ENCODE measurements around the gene LRBA.
A peak's percentile ranks its signal among the peaks of the same experiment; 100 is the strongest.

LRBA gene

DNA sequence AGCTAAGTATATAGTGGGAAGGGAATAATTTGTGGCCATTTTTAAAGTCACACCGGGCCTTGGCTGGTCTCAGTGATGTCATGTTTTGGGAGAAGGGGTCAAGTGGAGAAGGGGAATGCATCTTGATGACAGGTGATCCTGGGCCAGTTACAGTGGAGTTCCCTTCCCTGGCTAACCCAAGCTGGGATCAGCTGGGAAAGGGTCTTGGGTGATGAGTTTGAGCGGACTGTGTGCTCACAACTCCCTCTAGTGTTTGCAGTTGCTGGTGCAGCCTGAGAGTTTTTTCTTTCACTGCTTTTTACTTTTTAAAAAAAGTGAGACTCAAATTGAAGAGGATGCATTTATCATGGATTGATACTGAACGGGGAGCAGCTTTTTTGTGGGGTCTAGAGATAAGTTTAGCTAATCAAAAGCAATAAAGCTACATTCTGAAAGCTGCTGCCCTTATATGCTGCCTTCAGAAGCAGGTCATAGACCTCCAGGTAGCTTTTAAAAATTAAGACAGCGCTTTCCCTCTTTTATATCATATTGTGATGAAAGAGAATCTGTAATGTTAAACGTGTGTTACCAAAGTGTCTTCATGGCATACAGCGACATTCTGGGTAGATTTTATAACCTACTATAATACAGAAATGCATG, 772.1 kb downstream of the LRBA start:
- DNase-seq (ENCODE audit: low spot score) = peak; percentile 71

- DNase-seq (ENCODE audit: low spot score) = no peak
Observed at GRCh38 chr4:150240011-150240410, 775.1 kb downstream of the LRBA start.

GRCh38 chr4:150238591-150238990, 776.5 kb downstream of the LRBA start:
- DNase-seq (ENCODE audit: low spot score) = no peak

DNA sequence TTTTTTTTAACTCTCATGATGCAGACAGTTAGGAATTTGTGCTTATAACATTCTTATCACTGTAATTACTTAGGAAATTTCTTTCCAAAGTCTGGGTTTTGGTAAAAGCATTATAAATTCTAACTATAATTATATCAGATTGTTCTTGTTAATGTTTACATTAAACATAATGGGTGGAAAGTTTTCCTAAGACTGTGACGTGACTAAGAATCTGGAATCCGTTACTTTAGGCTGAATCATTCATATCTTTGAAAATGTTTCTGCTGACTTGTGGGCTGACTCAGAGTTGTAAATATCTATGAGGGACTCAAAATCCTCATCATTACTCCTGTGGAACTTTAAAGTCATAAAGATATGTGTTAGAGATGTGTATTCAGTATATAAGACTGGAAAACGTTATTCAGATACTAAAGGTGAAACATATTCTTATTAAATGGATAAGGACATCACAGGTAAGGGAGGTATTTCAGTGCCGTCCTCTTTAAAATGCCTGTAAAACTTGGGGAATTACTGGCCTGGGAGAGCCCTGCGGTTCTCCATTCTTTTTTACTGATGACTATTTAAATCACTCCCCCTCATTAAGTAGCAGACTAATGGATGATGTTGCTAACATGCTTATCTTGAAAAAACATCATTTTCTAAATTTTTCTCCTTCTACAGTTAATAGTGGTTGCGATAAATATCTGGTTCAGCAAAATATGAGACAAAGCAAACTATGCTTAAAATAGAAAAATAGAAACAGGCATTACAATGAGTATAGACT, 777.8 kb downstream of the LRBA start:
- DNase-seq (ENCODE audit: low spot score) = peak; percentile 65

DNA sequence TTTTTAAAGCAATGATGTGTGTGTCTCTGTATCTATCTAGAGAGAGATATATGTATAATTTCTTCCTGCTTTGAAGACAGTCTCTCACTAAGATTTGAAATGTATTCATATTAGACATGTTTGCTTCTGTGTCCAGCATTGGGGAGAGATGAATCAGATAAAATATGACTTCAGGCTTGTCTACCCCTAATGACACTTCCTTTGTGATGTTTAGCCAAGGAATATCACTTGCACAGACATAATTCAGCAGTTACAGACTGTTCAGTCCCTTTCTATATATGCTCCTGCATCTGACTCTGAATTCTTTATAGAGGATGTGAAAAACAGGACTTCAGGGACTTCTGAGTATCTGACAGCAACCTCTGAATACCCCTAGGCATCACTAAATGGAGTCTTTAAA, 778.5 kb downstream of the LRBA start:
- DNase-seq (ENCODE audit: low spot score) = no peak

DNA sequence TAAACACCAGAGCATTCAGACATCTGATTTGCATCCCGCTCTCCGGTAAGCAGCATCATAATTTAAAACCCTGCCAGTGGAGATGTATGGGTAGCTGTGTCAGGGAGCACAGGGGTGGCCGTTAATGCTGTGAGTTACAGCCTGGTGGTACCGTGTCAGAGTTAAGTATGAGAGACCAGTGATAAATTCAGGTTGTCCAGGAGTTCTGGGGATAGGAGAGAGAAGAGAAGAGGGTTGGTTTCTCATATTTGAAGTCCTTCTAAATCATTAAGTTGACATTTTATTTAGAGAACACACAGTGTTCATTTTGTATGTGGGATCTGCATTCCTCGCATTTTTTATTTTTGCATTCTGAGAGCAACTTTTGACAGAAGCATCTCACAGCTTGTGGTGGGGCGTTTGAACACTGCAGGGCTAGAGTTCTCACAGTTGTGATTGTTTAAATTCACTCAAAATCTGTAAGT, 779.2 kb downstream of the LRBA start:
- no peak for DNase-seq (ENCODE audit: low spot score)

- no peak for DNase-seq (ENCODE audit: low spot score)
Observed at GRCh38 chr4:150235317-150235716, 779.8 kb downstream of the LRBA start.

GRCh38 chr4:150234246-150234645, 780.8 kb downstream of the LRBA start:
- DNase-seq (ENCODE audit: low spot score) = no peak

DNA sequence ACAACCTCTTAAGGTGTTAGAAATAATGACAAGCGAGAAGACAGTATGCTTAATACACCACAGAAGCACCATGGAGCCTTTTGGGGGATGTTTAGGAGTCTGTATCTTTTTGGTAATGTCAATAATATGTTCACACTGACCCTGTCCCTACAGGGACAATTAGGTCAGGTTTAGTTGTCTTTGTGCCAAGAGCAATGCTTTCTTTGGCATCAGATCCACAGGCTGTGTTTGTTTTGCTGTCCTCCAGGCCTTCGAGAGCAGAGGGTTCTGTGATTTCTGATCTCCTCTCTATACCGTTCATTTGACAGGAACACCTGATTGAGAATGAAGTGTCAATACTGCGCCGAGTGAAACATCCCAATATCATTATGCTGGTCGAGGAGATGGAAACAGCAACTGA, 783.1 kb downstream of the LRBA start:
- no peak for DNase-seq (ENCODE audit: low spot score)

DNA sequence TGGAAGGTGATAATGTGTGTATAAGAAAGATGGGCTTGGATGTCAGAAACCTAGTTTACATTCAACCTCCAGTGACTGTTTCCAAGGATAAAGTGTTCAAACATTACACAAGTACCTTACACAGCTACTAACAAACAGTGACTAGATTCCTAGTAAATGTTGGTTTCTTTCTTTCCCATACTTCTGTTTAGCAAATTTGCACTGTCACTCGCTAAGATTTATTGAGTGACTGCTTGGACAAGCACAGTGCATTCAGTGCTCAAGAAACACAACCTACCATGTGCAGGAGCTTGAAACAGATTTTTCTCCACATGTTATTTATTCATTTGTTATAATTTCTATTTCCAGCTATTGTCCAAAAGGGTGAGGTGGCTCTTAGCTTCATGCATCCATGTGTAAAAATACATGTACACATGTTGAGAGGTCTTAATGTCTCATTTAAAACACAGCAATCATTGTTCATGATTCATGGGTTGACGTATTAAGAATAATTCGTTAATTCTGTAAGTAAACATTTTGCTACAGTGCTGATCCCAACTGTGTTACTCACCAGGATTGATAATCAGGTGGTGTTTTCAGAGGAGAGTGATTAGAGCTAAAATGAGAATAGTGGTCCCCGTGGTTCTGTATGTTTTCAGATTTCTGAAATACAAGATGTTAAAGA, 783.8 kb downstream of the LRBA start:
- DNase-seq (ENCODE audit: low spot score) = no peak

DNA sequence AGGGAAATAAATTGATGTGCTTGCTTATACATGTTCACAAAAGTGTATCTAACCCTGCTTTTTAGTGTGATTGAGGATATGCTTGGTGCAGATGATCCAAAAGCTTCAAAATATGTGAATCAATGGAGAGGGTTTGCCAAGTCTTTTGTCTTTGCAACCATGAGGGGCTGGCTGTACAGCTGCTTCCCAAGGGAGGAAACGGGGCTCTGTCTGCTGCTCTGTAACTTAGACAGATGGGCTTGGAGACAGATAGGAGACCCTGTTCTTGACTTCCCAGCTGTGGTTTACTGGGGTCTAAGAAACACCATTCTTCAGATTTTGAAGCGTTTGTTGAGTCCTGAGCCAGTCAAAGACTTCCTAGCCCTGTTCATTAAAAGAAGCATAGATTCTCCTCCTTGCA, 784.5 kb downstream of the LRBA start:
- no peak for DNase-seq (ENCODE audit: low spot score)

GRCh38 chr4:150229520-150229919, 785.6 kb downstream of the LRBA start:
- no peak for DNase-seq (ENCODE audit: low spot score)

- peak; percentile 69 for DNase-seq (ENCODE audit: low spot score)
Observed at GRCh38 chr4:150224896-150225591, 790.0 kb downstream of the LRBA start.

DNA sequence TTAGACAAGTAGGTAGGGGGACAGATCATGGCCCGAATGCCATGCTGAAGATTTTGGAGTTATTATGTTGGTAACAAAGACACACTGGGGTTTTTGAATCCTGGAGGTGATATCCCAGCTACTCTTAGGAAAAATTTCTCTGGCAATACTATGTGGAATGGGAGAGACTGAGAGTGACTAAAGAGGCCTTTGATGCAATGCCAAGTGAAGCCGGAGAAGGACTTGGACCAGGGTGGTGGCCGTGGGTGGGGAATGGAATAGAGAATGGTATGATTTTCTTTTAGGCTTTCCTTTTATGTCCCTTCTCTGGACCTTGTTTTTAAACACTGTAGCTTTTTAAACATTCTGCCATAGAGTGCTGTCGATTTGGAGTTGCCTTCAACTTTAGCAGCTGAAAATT, 795.2 kb downstream of the LRBA start:
- peak; percentile 55 for DNase-seq (ENCODE audit: low spot score)

GRCh38 chr4:150218447-150218846, 796.6 kb downstream of the LRBA start:
- no peak for DNase-seq (ENCODE audit: low spot score)

- no peak for DNase-seq (ENCODE audit: low spot score)
Observed at GRCh38 chr4:150217808-150218207, 797.3 kb downstream of the LRBA start.

DNA sequence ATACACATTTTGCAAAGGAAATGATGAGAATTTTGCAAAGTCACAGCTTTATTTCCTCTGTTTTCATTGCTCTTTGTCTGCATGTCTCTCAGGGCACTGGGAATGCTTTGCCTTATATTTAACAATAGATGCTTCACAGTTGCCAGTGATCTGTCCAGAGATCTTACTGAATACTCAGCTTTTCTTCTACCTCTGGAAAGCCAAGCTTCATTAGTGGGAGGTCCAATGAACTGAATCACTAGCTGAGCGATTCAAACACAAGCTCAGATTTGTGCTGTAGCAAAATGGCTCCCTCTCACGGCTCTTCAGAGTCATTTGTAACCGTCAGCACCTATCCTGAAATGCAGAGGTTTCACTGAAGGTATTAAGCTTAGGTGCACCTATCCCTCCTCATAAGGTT, 797.9 kb downstream of the LRBA start:
- peak; percentile 51 for DNase-seq (ENCODE audit: low spot score)

GRCh38 chr4:150216726-150217125, 798.4 kb downstream of the LRBA start:
- no peak for DNase-seq (ENCODE audit: low spot score)

- no peak for DNase-seq (ENCODE audit: low spot score)
Observed at GRCh38 chr4:150215601-150216000, 799.5 kb downstream of the LRBA start.
